ENCODE measurements around the gene AADACL3. TPM values are rescaled to one million over a fixed set of nuclear protein-coding genes. Genes with fewer than 3 reads are reported as not detected.

The AADACL3 gene
- total RNA-seq, 1 donor from 2014 or later, result not detected

DNA sequence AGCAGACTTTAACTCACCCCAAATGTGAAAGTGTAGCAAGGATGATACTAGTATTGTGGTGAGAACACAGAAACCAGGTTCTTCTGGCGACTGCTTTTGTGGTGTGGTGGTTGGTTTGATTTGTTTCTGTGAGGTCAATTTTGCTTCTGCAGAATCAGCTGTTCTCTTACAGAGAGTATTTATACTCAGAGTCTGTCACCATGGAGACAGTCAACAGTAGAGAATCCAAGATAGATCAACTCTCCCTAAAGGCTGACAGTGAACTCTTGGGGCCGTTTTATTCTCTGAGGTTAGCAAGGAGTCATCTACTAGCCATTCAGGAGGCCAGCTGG, 30.0 kb downstream of the AADACL3 start, which contains the start of gene CFAP107:
Gene CFAP107, plus strand, starts transcription at position 209 of the 332 bp plus-strand sequence. CDS start 231 bp downstream, outside the sequence.
- TF ChIP-seq, protein P1, sequence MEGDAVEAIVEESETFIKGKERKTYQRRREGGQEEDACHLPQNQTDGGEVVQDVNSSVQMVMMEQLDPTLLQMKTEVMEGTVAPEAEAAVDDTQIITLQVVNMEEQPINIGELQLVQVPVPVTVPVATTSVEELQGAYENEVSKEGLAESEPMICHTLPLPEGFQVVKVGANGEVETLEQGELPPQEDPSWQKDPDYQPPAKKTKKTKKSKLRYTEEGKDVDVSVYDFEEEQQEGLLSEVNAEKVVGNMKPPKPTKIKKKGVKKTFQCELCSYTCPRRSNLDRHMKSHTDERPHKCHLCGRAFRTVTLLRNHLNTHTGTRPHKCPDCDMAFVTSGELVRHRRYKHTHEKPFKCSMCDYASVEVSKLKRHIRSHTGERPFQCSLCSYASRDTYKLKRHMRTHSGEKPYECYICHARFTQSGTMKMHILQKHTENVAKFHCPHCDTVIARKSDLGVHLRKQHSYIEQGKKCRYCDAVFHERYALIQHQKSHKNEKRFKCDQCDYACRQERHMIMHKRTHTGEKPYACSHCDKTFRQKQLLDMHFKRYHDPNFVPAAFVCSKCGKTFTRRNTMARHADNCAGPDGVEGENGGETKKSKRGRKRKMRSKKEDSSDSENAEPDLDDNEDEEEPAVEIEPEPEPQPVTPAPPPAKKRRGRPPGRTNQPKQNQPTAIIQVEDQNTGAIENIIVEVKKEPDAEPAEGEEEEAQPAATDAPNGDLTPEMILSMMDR (IDR thresholded peaks at IDR 0.05), result no peak
- peaks cover 3% of the 10 kb centered on the region for H3K4me1 Mint-ChIP-seq (ENCODE audit: low read depth)
- no peaks in the 10 kb centered on the region for H3K27me3 Mint-ChIP-seq (ENCODE audit: low read depth)
- H3K27ac Mint-ChIP-seq (ENCODE audit: unreplicated experiment), result peak within 1 kb of the TSS; percentile 15
- DNase-seq (ENCODE audit: low spot score), result no peak
- peaks cover 41% of the 10 kb centered on the region for H3K9me3 Mint-ChIP-seq (ENCODE audit: low read depth)
- no peaks in the 10 kb centered on the region for H3K36me3 Mint-ChIP-seq (ENCODE audit: low read depth)
- H3K4me3 Mint-ChIP-seq (ENCODE audit: unreplicated experiment), result no peak within 1 kb of the TSS

DNA sequence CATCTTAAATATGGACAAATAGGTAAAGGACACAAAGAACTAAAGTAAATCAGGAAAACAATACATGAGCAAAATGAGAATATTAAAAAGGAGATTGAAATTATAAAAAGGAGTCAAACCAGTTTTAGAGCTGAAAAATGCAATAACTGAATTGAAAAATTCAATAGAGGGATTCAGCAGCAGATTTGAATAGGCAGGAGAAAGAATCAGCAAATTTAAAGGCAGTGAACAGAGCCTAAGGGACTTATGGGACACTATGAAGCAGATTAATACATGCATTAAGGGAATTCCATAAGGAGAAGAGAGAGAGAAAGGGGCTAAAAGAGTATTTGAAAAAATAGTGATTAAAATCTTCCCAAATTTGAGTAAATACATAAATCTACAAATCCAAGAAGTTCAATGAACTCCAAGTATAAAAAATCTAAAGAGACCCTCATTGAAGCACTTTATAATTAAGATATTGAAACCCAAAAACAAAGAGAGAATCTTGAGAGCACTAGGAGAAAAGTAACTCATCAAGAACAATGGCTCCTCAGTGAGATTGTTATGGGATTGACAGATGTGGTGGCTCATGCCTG, 33.0 kb downstream of the AADACL3 start:
- Mint-ChIP-seq H3K4me1 (ENCODE audit: low read depth) (peaks cover 3% of the 10 kb centered on the region), H3K9me3 (ENCODE audit: low read depth) (peaks cover 42% of the 10 kb centered on the region), H3K27ac (ENCODE audit: unreplicated experiment) (no peak overlapping the region), H3K36me3 (ENCODE audit: low read depth) (no peaks in the 10 kb centered on the region), H3K27me3 (ENCODE audit: low read depth) (no peaks in the 10 kb centered on the region), H3K4me3 (ENCODE audit: unreplicated experiment) (no peak overlapping the region)
- no peak for DNase-seq (ENCODE audit: low spot score)
- TF ChIP-seq, protein P1 (IDR thresholded peaks at IDR 0.05), result no peak

DNA sequence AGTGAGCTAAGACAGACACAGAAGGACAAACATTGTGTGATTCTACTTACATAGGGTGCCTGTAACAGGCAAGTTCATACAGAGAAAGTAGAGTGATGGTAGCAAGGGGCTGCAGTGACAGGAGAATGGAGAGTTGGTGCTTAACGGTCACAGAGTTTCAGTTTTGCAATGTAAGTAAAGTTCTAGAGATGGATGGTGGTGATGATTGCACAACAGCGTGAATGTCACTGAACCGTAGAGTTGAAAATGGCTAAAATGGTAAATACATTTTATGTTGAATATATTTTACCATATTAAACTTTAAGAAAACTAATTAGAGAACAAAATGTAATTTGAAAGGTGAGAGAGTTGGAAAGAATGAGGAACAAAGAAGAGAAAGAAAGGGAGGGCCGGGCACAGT, 38.8 kb downstream of the AADACL3 start:
- H3K9me3 Mint-ChIP-seq (ENCODE audit: low read depth), result peaks cover 12% of the 10 kb centered on the region
- TF ChIP-seq, protein P1 (IDR thresholded peaks at IDR 0.05), result no peak

DNA sequence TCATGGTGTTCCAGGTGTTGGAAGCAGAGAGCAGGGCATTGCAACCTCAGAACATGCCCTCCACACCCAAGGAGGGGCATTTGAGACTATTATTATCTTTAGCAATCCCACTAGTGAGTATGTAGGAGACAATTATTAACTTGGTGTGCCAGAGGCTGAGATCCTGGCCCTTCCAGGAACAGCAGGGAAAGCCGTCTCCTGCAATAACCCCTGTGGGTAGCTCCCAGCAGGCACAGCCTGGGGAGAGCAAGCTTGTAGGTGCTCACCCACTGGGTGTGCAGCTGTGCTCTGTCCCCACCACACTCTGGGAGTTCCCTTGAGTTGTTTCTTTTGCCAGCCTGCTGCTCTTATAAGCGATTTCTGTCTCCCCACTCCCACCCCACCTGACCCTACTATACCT, 40.4 kb downstream of the AADACL3 start:
- Mint-ChIP-seq H3K9me3 (ENCODE audit: low read depth) (no peaks in the 10 kb centered on the region), H3K4me1 (ENCODE audit: low read depth) (no peaks in the 10 kb centered on the region), H3K27ac (ENCODE audit: unreplicated experiment) (no peak overlapping the region), H3K4me3 (ENCODE audit: unreplicated experiment) (no peak overlapping the region), H3K27me3 (ENCODE audit: low read depth) (peaks cover 8% of the 10 kb centered on the region), H3K36me3 (ENCODE audit: low read depth) (no peaks in the 10 kb centered on the region)
- TF ChIP-seq, protein P1 (IDR thresholded peaks at IDR 0.05), result no peak
- no peak for DNase-seq (ENCODE audit: low spot score)

More for the DNA sequence above, 38.8 kb downstream of the AADACL3 start:
- no peak for DNase-seq (ENCODE audit: low spot score)
- no peak overlapping the region for H3K4me3 Mint-ChIP-seq (ENCODE audit: unreplicated experiment)
- no peaks in the 10 kb centered on the region for H3K4me1 Mint-ChIP-seq (ENCODE audit: low read depth)
- no peaks in the 10 kb centered on the region for H3K36me3 Mint-ChIP-seq (ENCODE audit: low read depth)
- no peak overlapping the region for H3K27ac Mint-ChIP-seq (ENCODE audit: unreplicated experiment)
- H3K27me3 Mint-ChIP-seq (ENCODE audit: low read depth), result peaks cover 8% of the 10 kb centered on the region

DNA sequence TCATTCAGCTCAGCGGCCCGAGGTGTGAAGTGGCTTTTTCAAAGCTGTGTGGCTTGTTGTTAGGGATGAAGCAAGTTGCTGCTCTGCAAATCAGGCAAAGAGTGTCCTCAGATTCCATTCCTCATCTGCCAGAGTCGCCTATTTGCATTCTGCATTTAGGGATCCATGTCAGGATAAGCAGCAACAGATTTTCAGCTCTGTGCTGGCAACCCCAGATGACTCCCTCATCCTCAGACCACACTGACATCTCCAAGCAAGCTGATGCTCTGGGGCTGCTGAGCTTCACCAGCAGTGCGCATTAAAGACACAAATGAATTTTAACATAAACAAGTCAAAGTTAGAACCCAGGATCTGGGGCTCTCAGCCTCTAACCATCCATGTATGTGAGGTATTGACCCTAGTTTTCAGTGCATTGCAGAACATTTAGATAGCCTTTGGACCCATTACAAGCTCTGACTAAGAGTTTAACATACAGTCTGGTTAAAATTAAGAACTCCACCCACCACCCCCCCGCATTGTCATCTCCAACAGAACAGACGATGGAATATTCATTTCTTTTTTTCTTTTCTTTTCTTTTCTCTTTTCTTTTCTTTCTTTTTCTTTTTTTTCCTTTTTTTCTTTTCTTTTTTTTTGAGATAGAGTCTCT, 41.0 kb downstream of the AADACL3 start:
- Mint-ChIP-seq H3K27me3 (ENCODE audit: low read depth) (peaks cover 8% of the 10 kb centered on the region), H3K36me3 (ENCODE audit: low read depth) (no peaks in the 10 kb centered on the region), H3K9me3 (ENCODE audit: low read depth) (no peaks in the 10 kb centered on the region), H3K4me3 (ENCODE audit: unreplicated experiment) (no peak overlapping the region), H3K27ac (ENCODE audit: unreplicated experiment) (no peak overlapping the region), H3K4me1 (ENCODE audit: low read depth) (no peaks in the 10 kb centered on the region)
- DNase-seq (ENCODE audit: low spot score), result no peak
- TF ChIP-seq, protein P1 (IDR thresholded peaks at IDR 0.05), result no peak
